Omental fat pad (tissue), 4 donors: ENCODE measurements around the gene KRT1. TPM values are rescaled to one million over a fixed set of nuclear protein-coding genes. Genes with fewer than 3 reads are reported as not detected.

Experiments
- ATAC-seq: fragments of 150-250 bp; one replicate; pipeline ENCODE4 v1.9.1; 2016; ENCODE audit warnings: mild to moderate bottlenecking, moderate library complexity; ENCODE audit not compliant: low FRiP score
- DNase-seq: peaks from one replicate; pipeline ENCODE4 v3.0.0-alpha.2; 2019; ENCODE audit warnings: low spot score
- total RNA-seq, 4 donors: library from RNA; depleted of rRNA; stranded (reverse); fragments of >200 nt; gene quantifications; one replicate each; pipeline ENCODE4 v1.1.0, GENCODE V29; 2016
- TF ChIP-seq, protein P1 (sequence below), 3 donors: fragments of 450-650 bp; IDR thresholded peaks; one replicate each; pipeline ENCODE4 v1.5.1; 2016 to 2017; ENCODE audit warnings: antibody characterized with exemption in 3 of 3, mild to moderate bottlenecking in 3 of 3, moderate library complexity in 2 of 3

Gene KRT1
- total RNA-seq, 4 donors from 2014 or later = 0.47 TPM; not detected in 3

GRCh38 chr12:52677126-52677525 is 3.1 kb downstream of the KRT1 start:
- no peak for DNase-seq
- TF ChIP-seq, protein P1, sequence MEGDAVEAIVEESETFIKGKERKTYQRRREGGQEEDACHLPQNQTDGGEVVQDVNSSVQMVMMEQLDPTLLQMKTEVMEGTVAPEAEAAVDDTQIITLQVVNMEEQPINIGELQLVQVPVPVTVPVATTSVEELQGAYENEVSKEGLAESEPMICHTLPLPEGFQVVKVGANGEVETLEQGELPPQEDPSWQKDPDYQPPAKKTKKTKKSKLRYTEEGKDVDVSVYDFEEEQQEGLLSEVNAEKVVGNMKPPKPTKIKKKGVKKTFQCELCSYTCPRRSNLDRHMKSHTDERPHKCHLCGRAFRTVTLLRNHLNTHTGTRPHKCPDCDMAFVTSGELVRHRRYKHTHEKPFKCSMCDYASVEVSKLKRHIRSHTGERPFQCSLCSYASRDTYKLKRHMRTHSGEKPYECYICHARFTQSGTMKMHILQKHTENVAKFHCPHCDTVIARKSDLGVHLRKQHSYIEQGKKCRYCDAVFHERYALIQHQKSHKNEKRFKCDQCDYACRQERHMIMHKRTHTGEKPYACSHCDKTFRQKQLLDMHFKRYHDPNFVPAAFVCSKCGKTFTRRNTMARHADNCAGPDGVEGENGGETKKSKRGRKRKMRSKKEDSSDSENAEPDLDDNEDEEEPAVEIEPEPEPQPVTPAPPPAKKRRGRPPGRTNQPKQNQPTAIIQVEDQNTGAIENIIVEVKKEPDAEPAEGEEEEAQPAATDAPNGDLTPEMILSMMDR (IDR thresholded peaks at IDR 0.05) = no peak
- ATAC-seq = no peak

DNA sequence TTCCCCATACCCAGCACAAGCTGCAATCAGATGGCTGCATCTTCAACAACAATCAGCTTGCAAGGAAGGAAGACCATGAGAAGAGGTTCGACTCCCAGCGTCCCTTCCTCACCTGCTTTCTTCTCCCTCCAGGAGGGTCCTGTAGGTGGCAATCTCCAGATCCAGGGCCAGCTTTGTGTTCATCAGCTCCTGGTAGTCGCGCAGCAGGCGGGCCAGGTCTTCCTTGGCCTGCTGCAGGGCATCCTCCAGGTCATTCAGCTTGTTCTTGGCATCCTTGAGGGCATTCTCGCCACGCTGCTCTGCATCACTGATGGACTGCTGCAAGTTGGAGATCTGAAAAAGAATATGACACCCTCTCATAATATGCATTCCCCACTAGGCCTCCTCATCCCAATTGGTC is 4.0 kb downstream of the KRT1 start:
- DNase-seq (no peak), ATAC-seq (no peak)
- TF ChIP-seq, protein P1 (IDR thresholded peaks at IDR 0.05) = no peak

DNA sequence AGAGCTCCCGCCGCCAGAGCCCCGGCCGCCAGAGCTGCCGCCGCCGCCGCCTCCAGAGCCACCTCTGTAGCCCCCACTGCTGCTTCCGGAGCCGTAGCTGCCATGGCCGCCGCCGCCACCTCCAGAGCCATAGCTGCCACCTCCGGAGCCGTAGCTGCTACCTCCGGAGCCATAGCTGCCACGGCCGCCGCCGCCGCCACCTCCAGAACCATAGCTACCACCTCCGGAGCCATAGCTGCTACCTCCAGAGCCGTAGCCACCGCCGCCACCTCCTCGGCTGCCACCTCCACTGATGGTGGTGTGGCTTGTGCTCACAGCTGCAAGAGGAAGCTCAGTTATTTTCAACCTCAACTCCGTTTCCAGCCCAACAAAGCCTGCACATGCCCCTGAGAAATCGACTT is 4.9 kb downstream of the KRT1 start:
- DNase-seq = no peak

DNA sequence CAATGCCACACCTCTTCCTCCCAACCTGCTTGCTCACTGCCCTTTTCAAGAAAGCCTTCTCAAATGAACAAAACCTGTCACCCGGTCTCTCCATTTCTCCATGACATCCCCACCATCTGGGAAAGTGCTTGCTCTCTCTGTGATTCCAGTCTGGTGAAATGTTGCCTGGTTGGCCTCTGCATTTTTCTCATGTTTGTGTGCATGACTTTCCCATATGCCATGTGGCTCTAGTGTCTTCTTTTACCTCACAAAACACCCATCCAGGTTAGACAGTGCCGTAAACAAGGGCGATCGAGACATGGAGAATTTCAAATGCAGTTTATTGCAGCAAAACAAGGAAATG is 5.8 kb downstream of the KRT1 start:
- DNase-seq = no peak
- TF ChIP-seq, protein P1 (IDR thresholded peaks at IDR 0.05) = no peak

More for the DNA sequence above, 4.9 kb downstream of the KRT1 start:
- TF ChIP-seq, protein P1 (IDR thresholded peaks at IDR 0.05) = no peak
- ATAC-seq = no peak

GRCh38 chr12:52673713-52674432 is 6.3 kb downstream of the KRT1 start:
- ATAC-seq (no peak), DNase-seq (no peak)
- TF ChIP-seq, protein P1 (IDR thresholded peaks at IDR 0.05) = no peak

More for the DNA sequence above, 5.8 kb downstream of the KRT1 start:
- no peak for ATAC-seq

DNA sequence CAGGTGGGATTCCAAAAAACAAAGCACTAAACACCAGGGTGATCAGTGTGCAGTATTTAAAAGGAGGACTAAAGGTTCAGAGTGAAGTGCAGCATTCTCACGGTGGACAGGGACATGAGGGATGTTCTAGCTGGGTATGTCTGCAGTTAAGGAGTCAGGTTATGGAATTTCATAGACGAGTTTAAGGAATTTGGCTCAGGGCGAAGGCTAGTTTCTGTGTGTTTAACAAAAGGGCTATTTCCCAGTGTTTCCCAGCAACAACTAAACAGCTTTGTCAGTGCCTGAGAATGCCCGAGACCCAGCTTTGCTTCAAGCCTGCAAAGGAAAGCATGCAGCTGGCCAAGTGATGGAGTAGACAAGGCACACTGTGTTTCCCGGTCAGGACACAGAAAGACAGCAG is 7.0 kb downstream of the KRT1 start:
- DNase-seq (no peak), ATAC-seq (no peak)
- TF ChIP-seq, protein P1 (IDR thresholded peaks at IDR 0.05) = no peak

DNA sequence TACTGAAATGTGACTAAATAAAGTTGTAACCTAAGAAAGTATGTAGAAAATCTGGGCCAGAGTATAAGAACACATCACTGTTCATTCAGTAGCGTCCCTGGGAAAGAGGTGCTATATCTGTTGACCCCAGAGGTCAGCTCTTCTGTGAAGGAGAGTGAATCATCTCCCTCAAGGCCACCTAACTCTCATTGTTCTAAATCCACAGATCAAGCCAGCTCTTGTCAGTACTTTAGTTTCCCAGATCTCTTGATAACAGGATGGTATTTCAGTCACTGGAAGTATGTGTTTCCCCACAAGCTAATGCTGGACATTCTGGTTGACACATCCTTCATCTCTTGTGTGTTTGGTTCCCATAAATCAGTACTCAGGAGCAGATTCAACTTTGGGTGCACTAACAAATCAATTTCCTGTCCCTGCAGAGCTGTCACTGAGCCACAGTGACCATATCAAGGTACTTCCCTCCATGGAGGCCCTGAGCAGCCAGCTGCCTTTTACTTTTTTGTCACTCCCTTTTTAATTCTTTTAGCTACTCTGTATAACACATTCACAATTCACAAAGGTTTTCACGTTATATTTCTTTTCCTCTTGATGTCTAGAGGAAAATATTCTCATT is 7.8 kb downstream of the KRT1 start:
- TF ChIP-seq, protein P1 (IDR thresholded peaks at IDR 0.05) = no peak
- DNase-seq (no peak), ATAC-seq (no peak)
